ENCODE results near the gene MAN1A1. TPM values are rescaled to one million over a fixed set of nuclear protein-coding genes. Genes with fewer than 3 reads are reported as not detected.
A peak's percentile ranks its signal among the peaks of the same experiment; 100 is the strongest.

Gene MAN1A1
- total RNA-seq, 2 donors from 2014 or later: 25.2 to 26.6 TPM

- Mint-ChIP-seq H3K36me3 (ENCODE audit: insufficient read depth in 2 of 2) (no peaks in the 10 kb centered on the region), H3K9me3 (no peaks in the 10 kb centered on the region), H3K27ac (peak overlapping the region; percentile 39), H3K27me3 (ENCODE audit: low read depth) (peaks cover 15% of the 10 kb centered on the region), H3K4me3 (peak overlapping the region; percentile 2 to 27), H3K4me1 (ENCODE audit: low read depth) (peaks cover 49% of the 10 kb centered on the region)
- ATAC-seq (replicated peaks in 1 of 2): peak; percentile 95 to 96
- peak; percentile 63 to 74 for DNase-seq
These were observed 202.2 kb downstream of the MAN1A1 start for GRCh38 chr6:119147101-119148053.

GRCh38 chr6:119145111-119145510 lies 204.4 kb downstream of the MAN1A1 start:
- H3K4me3 Mint-ChIP-seq: no peak overlapping the region
- no peaks in the 10 kb centered on the region for H3K36me3 Mint-ChIP-seq (ENCODE audit: insufficient read depth in 2 of 2)
- peaks cover 39% of the 10 kb centered on the region for H3K4me1 Mint-ChIP-seq (ENCODE audit: low read depth)
- DNase-seq: no peak
- no peak overlapping the region for H3K27ac Mint-ChIP-seq
- ATAC-seq (replicated peaks in 1 of 2): no peak
- no peaks in the 10 kb centered on the region for H3K9me3 Mint-ChIP-seq
- peaks cover 17% of the 10 kb centered on the region for H3K27me3 Mint-ChIP-seq (ENCODE audit: low read depth)

GRCh38 chr6:119142637-119143036 lies 206.9 kb downstream of the MAN1A1 start:
- Mint-ChIP-seq H3K27me3 (ENCODE audit: low read depth) (peaks cover 11% of the 10 kb centered on the region), H3K36me3 (ENCODE audit: insufficient read depth in 2 of 2) (no peaks in the 10 kb centered on the region), H3K9me3 (no peaks in the 10 kb centered on the region), H3K27ac (no peak overlapping the region), H3K4me1 (ENCODE audit: low read depth) (peaks cover 27% of the 10 kb centered on the region), H3K4me3 (no peak overlapping the region)
- ATAC-seq (replicated peaks in 1 of 2) (no peak), DNase-seq (no peak)

GRCh38 chr6:119142041-119142440 lies 207.5 kb downstream of the MAN1A1 start:
- H3K36me3 Mint-ChIP-seq (ENCODE audit: insufficient read depth in 2 of 2): no peaks in the 10 kb centered on the region
- no peak overlapping the region for H3K27ac Mint-ChIP-seq
- H3K27me3 Mint-ChIP-seq (ENCODE audit: low read depth): peaks cover 11% of the 10 kb centered on the region
- no peak overlapping the region for H3K4me3 Mint-ChIP-seq
- no peaks in the 10 kb centered on the region for H3K9me3 Mint-ChIP-seq
- ATAC-seq (replicated peaks in 1 of 2) (no peak), DNase-seq (no peak)
- peaks cover 21% of the 10 kb centered on the region for H3K4me1 Mint-ChIP-seq (ENCODE audit: low read depth)

- ATAC-seq (replicated peaks in 1 of 2) (no peak), DNase-seq (no peak)
- Mint-ChIP-seq H3K27me3 (ENCODE audit: low read depth) (peaks cover 11% of the 10 kb centered on the region), H3K4me3 (no peak overlapping the region), H3K36me3 (ENCODE audit: insufficient read depth in 2 of 2) (no peaks in the 10 kb centered on the region), H3K4me1 (ENCODE audit: low read depth) (peaks cover 13% of the 10 kb centered on the region), H3K9me3 (no peaks in the 10 kb centered on the region), H3K27ac (no peak overlapping the region)
These were observed 209.1 kb downstream of the MAN1A1 start for GRCh38 chr6:119140196-119141140.

- Mint-ChIP-seq H3K4me3 (peak overlapping the region in 1 of 2 donors; percentile 21), H3K36me3 (ENCODE audit: insufficient read depth in 2 of 2) (no peaks in the 10 kb centered on the region), H3K9me3 (no peaks in the 10 kb centered on the region), H3K27me3 (ENCODE audit: low read depth) (peaks cover 11% of the 10 kb centered on the region), H3K27ac (no peak overlapping the region), H3K4me1 (ENCODE audit: low read depth) (peaks cover 6% of the 10 kb centered on the region)
- DNase-seq (no peak), ATAC-seq (replicated peaks in 1 of 2) (peak in 1 of 2 donors; percentile 47)
These were observed 210.5 kb downstream of the MAN1A1 start for GRCh38 chr6:119138906-119139541.

- no peak overlapping the region for H3K4me3 Mint-ChIP-seq
- peaks cover 4% of the 10 kb centered on the region for H3K27me3 Mint-ChIP-seq (ENCODE audit: low read depth)
- H3K36me3 Mint-ChIP-seq (ENCODE audit: insufficient read depth in 2 of 2): no peaks in the 10 kb centered on the region
- no peaks in the 10 kb centered on the region for H3K9me3 Mint-ChIP-seq
- DNase-seq (no peak), ATAC-seq (replicated peaks in 1 of 2) (no peak)
- peaks cover 6% of the 10 kb centered on the region for H3K4me1 Mint-ChIP-seq (ENCODE audit: low read depth)
- H3K27ac Mint-ChIP-seq: no peak overlapping the region
These were observed 212.1 kb downstream of the MAN1A1 start for GRCh38 chr6:119137194-119138072.

GRCh38 chr6:119134752-119135151 lies 214.8 kb downstream of the MAN1A1 start:
- no peak for DNase-seq
- Mint-ChIP-seq H3K36me3 (ENCODE audit: insufficient read depth in 2 of 2) (no peaks in the 10 kb centered on the region), H3K27ac (no peak overlapping the region), H3K9me3 (no peaks in the 10 kb centered on the region), H3K4me1 (ENCODE audit: low read depth) (peaks cover 8% of the 10 kb centered on the region), H3K27me3 (ENCODE audit: low read depth) (peaks cover 5% of the 10 kb centered on the region), H3K4me3 (no peak overlapping the region)
- no peak for ATAC-seq (replicated peaks in 1 of 2)

- no peak overlapping the region for H3K4me3 Mint-ChIP-seq
- peaks cover 13% of the 10 kb centered on the region for H3K27me3 Mint-ChIP-seq (ENCODE audit: low read depth)
- no peaks in the 10 kb centered on the region for H3K9me3 Mint-ChIP-seq
- ATAC-seq (replicated peaks in 1 of 2): no peak
- no peaks in the 10 kb centered on the region for H3K36me3 Mint-ChIP-seq (ENCODE audit: insufficient read depth in 2 of 2)
- no peak for DNase-seq
- H3K27ac Mint-ChIP-seq: no peak overlapping the region
- H3K4me1 Mint-ChIP-seq (ENCODE audit: low read depth): peaks cover 10% of the 10 kb centered on the region
These were observed 216.2 kb downstream of the MAN1A1 start for GRCh38 chr6:119133400-119133799.

GRCh38 chr6:119132261-119132981 lies 217.1 kb downstream of the MAN1A1 start:
- H3K27me3 Mint-ChIP-seq (ENCODE audit: low read depth): peaks cover 21% of the 10 kb centered on the region
- H3K4me3 Mint-ChIP-seq: no peak overlapping the region
- H3K9me3 Mint-ChIP-seq: no peaks in the 10 kb centered on the region
- no peak overlapping the region for H3K27ac Mint-ChIP-seq
- ATAC-seq (replicated peaks in 1 of 2) (no peak), DNase-seq (no peak)
- peaks cover 10% of the 10 kb centered on the region for H3K4me1 Mint-ChIP-seq (ENCODE audit: low read depth)
- H3K36me3 Mint-ChIP-seq (ENCODE audit: insufficient read depth in 2 of 2): no peaks in the 10 kb centered on the region

GRCh38 chr6:119129968-119130484 lies 219.5 kb downstream of the MAN1A1 start:
- H3K9me3 Mint-ChIP-seq: no peaks in the 10 kb centered on the region
- no peak overlapping the region for H3K27ac Mint-ChIP-seq
- H3K36me3 Mint-ChIP-seq (ENCODE audit: insufficient read depth in 2 of 2): no peaks in the 10 kb centered on the region
- peaks cover 21% of the 10 kb centered on the region for H3K27me3 Mint-ChIP-seq (ENCODE audit: low read depth)
- ATAC-seq (replicated peaks in 1 of 2) (no peak), DNase-seq (no peak)
- peaks cover 10% of the 10 kb centered on the region for H3K4me1 Mint-ChIP-seq (ENCODE audit: low read depth)
- no peak overlapping the region for H3K4me3 Mint-ChIP-seq
